NCI-H2029 treated with DMSO at 0.1 percent for 48 hours (cell line): ENCODE data around the gene GSN.

Experiments used
- DNase-seq: peaks from one replicate; lab custom pipeline; 2025; lab: John Stamatoyannopoulos, UW

The GSN gene

DNA sequence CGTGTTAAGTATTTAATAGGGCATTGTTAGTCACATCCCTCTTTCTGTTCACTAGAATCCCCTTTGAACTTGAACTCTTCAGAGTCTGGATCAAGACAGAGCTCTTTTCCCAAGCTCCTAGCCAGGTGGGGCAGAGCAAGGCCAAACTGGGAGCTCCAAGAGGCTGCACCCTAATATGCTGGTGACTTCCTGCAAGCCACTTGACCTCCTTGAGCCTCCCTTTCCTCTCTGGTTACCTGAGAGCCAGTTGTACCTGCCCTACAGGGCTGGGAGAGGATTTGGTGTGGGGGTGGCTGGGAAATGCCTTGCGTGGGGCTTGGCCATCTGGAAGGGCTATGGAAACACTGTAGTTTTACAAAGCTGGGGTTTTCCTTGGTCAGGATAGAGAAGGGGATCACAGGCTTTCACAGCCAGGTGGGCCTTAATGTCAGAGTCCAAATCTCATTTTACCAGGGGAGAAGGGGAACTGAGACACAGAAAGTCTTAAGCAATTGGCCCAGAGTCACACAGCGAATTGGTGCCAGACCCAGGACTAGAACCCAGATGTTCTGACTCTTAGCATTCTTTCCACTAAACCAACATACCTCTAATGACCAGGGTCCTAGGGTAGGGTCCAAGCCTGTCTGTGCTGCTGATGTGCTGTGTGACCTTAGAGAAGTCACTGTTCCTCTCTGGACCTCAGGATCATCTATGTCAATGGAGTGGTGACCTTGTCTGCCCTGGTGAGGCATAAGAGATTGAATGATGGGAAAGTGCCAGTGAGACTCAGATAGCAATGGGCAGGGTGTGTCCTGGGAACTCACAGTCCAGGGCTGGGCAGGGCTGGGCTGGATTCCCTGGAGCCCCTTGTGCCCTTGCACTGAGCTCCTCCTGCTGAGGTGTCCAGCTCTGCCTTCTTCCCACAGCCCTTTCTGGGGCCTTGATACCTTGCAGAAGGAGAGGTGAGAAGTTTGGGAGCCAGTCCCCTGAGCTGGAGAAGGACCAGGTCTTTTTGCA, 35.8 kb downstream of the GSN start:
- DNase-seq, result no peak

- DNase-seq, result no peak
Observed at GRCh38 chr9:121304707-121305106, 36.7 kb downstream of the GSN start.

GRCh38 chr9:121305269-121305994, 37.5 kb downstream of the GSN start:
- no peak for DNase-seq

GRCh38 chr9:121307976-121308375, 40.0 kb downstream of the GSN start:
- DNase-seq, result no peak

DNA sequence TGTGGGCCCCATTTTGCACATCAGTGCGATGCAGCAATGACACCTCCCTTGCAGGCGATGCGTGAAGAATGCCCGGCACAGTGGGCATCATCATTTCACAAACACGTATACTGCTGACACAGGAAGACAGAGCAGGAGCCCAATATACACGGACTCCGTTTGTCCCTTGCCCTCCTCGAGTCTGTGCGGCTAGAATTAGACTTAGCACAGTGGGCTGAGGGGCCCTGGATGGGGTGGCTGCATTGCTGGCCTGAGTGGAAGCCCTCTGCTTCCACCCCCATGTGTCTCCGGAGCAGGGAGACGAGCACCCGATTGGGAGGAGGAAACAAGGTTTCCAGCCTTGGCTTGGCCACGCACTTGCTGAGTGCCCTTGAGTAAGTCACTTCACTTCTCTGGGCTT, 40.8 kb downstream of the GSN start:
- DNase-seq, result no peak

DNA sequence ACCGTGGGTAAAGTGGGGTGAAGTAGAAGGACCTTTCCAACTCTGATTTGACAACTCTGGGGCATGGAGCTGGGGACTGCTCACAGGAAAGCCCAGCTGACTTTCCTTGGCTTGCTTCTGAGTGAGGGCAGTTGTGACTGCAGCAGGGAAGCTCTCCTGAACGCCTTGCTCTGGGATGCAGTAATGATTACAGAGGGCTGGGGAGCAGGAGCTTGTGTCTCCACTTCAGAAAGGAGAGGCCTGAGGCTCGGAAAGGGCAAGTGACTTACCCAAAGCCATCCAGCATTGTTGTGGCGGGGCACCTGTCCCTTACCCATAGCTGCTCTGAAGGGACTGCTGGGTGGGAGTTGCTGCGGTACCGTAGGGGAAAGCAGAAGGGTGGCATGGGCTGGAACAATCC, 41.2 kb downstream of the GSN start:
- no peak for DNase-seq

- DNase-seq, result no peak
Observed at GRCh38 chr9:121309833-121310425, 42.0 kb downstream of the GSN start.

DNA sequence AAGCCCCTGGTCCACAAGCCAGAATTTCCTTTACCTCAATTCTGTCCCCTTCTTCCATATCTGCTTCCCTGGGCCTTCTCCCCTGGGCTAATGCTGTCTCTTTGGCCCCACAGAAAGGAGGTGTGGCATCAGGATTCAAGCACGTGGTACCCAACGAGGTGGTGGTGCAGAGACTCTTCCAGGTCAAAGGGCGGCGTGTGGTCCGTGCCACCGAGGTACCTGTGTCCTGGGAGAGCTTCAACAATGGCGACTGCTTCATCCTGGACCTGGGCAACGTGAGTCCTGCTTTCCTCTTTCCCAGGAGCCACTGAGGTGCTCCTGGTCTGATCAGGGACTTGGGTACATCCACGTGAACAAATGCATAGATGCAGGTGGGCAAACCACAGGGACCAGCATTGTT, 42.6 kb downstream of the GSN start:
- no peak for DNase-seq

DNA sequence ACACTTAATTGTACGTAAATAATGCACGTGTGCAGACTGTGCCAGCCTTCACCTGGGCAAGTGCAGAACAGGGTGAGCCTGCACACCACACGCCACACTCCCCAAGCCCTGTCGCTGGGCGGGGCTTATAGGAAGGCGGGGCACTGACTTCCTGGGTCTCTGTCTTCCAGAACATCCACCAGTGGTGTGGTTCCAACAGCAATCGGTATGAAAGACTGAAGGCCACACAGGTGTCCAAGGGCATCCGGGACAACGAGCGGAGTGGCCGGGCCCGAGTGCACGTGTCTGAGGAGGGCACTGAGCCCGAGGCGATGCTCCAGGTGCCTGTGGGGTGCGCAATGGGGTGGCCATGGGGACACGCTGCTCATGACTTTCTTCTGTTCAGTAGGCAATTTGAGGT, 44.2 kb downstream of the GSN start:
- no peak for DNase-seq

- no peak for DNase-seq
Observed at GRCh38 chr9:121313458-121314152, 45.6 kb downstream of the GSN start.

DNA sequence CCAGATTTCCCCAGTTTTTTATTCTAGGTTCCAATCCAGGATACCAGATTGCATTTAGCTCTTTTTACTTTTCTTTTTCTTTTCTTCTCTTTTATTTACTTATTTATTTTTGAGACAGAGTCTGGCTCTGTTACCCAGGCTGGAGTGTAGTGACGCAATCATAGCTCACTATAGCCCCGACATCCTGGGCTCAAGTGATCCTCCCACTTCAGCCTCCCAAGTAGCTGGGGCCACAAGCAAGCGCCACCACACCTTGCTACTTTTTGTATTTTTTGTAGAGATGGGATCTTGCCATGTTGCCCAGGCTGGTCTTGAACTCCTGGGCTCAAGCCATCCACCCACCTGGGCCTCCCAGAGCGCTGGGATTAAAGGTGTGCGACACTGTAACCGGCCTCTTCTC, 48.4 kb downstream of the GSN start:
- DNase-seq, result no peak

DNA sequence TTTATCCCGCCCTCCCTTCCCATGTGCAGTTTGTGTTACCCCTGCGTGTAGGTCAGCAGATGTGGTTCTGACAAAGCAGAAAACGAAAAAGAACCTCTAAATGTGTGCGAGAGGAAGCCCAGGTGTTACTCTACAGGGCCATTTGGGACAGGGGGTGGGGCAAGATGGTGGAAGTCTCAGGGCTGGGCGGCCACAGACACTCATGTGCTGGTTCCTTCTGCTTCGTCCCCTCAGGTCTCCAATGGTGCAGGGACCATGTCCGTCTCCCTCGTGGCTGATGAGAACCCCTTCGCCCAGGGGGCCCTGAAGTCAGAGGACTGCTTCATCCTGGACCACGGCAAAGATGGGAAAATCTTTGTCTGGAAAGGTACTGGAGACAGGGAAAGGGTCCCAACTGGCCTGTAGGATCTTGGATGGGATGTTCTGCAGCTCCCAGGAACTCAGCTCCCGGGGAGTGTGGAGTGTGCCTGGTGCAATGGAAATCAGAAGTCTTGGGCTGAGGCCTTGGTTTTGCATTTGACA, 49.0 kb downstream of the GSN start:
- DNase-seq, result no peak

DNA sequence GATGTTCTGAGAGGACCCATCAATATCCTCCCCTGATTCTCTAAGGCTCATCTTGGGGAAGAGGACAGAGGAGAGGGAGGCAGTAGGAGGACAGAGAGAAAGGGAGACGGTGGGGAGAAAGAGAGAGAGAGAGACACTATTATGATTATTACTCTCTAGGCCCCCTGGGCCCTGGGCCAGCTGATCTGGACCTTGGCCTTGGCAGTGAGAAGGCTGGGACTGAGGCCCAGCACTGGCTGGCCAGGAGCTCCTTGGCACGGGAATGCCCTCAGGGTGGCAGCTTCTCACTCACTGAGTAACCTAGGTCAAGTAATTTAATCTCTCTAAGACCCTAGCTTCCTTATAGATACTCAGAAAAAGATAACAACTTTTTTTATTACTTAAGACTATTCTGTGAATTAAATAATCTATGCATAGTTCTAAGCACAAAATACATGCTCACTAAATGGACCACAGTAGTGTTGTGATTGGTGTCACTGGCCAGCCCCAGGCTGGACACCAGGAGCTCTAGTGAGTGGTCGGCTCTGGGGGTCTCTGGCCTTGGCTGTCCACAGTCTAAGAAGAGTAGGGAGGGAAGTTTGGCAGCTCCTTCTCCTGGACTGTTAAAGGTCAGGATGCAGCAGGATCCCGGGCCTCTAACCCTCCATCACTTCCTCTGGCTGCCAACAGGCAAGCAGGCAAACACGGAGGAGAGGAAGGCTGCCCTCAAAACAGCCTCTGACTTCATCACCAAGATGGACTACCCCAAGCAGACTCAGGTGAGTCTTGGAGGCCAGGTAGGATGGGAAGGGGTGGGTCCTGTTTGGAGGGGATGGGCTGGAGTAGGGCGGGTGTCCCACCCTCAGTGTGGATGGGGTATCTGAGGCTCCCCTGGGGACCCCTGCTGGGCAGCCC, 50.0 kb downstream of the GSN start:
- DNase-seq, result no peak

- no peak for DNase-seq
Observed at GRCh38 chr9:121318631-121319382, 50.8 kb downstream of the GSN start.

DNA sequence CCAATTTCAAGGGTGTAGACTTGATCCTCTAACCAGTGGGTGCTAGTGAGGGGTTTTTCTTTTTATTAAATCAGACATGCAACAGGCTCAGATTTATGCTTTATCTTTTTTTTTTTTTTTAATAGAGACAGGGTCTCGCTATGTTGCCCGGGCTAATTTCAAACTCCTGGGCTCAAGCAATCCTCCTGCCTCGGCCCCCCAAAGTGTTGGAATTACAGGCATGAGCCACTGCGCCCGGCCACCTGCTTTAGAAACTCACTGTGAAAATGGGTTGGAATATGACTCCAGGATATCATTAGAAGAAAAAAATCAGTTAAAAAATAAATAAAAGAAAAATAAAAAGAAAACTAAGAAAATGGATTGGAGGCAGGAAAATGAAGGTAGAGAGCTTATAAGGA, 51.4 kb downstream of the GSN start:
- no peak for DNase-seq

- no peak for DNase-seq
Observed at GRCh38 chr9:121321016-121321503, 53.1 kb downstream of the GSN start.

DNA sequence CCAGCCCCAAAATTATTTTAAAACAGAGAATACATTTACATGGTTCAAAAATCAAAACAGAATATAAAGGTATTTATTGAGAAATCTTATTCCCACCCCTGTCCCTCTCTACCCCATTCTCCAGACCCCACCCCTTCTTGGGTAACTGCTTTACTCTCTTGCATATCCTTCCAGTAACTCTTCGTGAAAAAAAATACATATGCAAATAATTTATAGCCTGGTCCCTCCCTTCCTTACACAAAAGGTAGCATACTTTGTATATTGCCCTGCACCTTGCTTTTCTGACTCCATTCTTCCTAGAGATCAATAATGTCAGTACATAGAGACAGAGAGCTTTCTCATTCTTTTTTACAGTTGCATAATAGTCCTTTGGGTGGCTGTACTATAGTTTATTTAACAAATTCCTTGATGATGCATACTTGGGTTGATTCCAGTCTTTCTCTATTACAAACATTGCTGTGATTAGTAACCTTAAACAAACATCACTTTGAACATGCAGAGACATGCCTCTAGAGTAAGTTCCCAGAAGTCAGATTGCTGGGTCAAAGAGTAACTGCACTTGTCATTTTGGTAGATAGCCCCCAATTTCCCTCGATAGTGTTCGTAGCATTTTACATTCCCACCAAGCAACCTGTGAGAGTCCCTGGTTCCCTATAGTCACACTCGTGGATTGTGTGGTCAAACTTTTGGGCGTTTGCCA, 54.2 kb downstream of the GSN start:
- DNase-seq, result no peak

- no peak for DNase-seq
Observed at GRCh38 chr9:121322737-121323448, 54.9 kb downstream of the GSN start.
